Right lung (tissue), 5 donors: ENCODE data around the gene DOCK2. TPM values are rescaled to one million over a fixed set of nuclear protein-coding genes. Genes with fewer than 3 reads are reported as not detected.

Source experiments
- DNase-seq, 2 donors: peaks; one replicate each; pipeline ENCODE4 v3.0.0-alpha.2; 2013
- polyA plus RNA-seq, 5 donors: library from polyadenylated mRNA; unstranded; fragments of 120-200 nt; gene quantifications; one replicate each; pipeline versions ENCODE4 v1.2.1 to v1.2.3, GENCODE V29; 2013; ENCODE audit warnings: inconsistent platforms in 1 of 5, low replicate concordance in 1 of 5; ENCODE audit not compliant: insufficient read length in 5 of 5, insufficient read depth in 1 of 5

DOCK2 gene
- polyA plus RNA-seq, 5 donors, result 4.7 to 7.2 (median 5.4) TPM

DNA sequence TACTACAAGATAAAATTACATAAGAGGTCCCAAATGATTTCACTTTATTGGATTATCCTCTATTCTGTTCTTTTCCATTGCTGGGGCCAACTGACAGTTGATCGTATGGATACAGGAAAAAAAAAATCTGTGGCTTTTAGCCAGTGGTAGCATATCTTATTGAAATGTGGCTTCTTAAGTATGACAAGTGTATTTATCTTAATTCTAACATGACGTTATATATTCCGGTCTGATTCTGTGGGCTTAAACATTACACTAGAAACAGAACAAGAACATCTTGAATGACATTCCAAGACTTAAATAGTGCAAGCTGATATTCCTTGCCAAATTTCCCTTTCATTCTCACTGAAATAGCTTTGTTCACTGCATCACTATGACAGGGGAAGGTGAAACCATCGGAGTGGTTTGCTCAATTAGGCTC lies 225.3 kb downstream of the DOCK2 start:
- no peak for DNase-seq

DNA sequence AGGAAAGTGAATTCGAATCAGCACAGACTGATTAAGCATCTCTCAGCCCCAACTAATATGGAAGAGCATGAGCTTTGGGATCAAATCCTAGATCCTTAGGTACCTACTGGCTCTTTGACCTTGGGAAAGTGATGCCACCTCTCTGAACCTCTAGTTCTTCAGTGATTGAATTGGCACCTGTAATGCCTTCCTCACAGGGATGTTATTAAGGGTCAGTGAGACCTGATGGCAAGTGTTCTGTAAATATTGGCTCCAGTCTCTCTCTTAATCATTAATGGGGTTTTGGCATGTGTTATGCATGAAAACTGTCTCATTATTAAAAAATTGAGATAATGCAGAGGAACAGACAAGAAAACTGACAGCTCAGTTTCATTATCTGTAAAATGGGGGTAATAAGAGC lies 227.4 kb downstream of the DOCK2 start:
- no peak for DNase-seq

DNA sequence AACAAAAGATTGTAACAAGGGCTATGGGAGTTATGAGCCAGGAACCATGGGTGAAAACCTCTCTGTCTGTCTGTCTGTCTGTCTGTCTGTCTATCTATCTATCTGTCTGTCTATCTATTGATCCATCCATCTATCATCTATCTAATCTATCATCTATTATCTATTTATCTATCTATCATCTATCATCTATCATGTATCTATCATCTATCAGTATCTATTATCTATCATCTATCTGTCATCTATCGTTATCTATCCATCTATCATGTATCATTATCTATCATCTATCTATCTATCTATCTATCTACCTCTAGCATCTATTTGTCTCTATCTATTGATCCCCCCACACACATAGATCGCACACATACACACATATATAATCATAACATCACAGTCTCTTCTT lies 230.3 kb downstream of the DOCK2 start:
- no peak for DNase-seq

DNA sequence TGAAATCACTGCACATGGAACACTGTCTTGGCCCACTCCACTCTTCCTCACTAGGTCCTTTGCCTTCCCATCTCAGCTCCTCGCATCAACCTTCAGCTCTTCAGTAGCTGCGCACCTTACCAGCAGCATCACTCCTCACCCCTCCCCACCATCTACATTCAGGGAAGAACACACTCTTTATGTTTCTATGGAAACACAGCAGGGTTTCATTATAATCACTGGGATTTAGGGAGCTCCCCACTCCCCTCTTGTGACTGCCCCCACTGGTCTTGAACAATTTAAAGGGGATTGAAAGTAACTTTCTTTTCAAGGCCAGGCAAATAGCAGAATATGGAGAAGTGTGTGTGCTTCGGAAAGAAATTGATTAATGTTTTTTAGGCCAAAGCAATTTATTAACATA lies 232.0 kb downstream of the DOCK2 start:
- DNase-seq, result no peak

DNA sequence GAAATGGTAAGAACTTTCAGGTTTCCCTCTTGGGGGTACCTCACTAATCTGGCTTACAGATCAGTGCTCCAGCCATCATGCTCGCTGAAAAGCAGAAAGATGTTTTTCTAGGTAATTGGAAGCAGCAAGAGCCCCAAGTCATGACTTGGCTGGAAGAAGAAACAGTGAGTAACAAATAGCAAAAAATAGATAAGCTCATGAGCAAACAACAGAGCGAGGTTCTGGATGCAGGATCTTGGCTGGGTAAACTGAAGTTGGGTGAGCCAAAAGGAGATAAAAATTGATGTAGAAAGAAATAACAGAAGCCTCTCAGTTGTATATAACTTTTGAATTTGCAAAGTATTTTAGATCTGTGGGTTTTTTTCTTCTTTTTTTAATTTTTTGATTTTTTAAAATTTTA lies 233.1 kb downstream of the DOCK2 start:
- no peak for DNase-seq

DNA sequence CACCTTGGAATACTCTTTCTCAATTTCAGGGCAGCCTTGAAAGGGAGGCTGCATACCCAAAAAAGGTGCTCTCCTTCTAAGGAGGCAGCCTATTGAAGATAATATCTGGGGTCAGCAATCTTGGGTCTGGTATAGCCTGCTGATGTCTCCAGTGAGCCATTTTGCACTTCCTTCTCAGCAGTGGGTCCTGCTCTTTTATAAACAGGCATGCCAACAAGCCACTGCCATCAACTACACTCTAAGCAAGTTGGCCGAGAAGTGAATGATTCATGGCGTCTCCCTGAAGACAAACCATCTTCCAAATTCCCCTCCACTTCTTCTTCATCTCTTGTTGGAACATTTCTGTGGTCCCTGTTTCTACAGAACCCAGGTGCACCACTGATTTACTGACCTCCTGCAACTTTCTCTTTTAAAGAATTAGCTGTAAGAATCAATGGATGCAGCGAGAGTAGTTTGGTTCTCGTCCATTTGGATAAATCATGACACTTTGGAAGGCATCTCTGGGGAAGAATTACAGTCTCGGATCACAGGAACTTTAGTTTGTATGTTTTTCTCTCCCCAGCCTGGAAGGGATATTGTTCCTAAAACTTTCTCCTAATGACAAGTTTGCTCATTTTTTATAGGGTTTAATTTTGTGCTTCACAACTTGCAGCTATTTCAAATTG lies 234.9 kb downstream of the DOCK2 start:
- no peak for DNase-seq

DNA sequence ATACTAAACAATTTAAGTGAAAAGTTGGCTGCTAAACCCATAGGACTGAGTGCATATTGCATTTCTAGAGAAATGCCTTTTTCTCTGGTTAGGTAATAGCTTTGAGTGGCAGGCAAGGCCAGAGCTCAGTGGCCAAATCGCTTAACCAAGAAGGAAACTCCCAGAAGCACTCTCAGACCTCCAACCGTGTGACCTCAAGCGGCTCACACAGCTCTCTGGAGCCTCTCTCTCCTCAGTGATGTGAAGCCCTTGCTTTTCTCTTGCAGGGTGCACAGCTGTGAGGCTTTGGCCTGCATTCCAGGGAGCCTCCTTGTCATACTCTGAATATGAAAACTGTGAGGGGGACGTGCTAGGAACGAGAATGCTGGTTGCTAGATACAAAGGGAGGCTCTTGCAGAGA lies 236.6 kb downstream of the DOCK2 start:
- no peak for DNase-seq

DNA sequence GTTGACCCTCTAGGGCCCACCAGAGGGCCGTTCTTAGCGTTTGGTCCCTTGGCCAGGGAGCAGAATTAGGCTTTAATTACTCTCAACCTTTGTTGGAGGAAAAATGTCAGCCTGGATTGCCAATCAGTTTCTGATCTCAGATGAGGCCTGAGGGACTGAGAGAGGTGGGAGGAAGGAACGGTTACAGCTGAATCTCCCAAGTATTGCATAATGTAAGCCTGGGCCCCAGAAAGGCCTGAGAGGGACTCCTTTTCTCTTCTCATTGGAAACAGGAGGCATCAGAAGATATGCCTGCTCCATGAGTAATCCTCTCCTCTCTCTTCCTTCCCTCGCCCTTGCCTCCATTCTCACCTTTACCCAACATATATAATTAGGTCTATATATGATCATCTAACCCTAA lies 237.5 kb downstream of the DOCK2 start:
- no peak for DNase-seq

DNA sequence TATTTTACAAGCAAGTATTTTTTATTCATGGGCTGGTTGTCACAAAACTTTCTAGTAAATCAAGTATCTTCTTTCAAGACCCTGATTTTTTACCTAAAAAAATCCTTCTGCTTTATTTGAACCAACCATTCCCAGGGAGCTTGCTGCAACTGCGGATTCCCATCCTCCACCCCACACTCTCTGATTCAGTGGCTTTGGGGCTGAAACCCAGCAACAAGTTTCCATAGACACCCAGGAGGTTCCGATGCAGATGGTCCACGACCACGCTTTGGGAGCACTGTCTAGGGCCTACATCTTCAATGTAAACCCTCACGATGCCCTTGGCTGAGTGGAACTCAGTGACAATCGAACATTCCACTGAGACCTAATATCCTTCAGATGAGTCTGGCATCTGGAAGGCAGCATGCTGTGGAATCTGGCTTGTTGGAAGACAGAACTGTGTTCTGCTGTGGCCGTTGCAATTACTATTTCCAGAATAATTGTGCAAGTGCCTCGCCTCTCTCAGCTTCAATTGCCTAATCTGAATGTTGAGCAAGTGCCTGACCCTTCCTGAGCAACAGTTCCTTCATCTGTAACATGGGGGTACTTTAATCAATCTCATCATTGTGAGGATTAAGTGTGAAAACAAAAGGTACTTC lies 238.1 kb downstream of the DOCK2 start:
- peak; percentile 28 to 54 for DNase-seq

DNA sequence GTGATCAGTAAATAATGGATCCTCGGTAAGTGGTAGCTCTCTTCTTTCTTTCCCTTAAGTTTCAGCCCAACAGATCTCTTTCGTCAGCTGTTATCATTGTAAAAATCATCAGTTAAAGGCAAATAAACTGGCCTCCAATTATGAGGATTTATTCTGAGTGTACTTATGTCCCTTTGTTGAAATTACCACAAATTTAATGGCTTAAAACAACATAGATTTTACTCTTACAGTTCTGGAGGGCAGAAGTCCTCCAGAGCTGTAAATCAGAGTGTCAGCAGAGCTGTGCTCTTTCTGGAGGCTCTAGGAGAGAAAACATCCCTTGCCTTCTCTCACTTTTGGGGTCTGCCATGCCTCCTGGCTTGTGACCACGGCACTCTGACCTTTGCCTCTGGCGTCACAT lies 238.7 kb downstream of the DOCK2 start:
- no peak for DNase-seq

DNA sequence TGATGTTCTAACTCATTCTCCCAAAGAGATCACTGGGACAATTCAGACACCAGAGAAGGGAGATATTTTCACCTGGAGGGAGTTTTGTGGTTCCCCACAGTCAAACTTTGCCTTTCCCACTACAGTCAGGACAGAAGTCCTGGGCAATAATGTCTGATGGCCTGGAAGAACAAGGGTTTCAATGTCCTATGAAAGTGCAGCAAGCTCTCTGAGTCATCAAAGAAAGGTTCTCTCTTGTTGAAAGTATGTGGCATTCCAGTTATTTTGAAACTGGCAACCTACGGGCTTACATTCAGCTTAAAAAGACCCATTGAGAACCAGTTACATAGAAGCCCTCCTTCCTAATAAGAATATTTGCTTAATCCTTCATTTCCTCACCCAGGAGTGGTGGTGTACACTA lies 239.3 kb downstream of the DOCK2 start:
- DNase-seq, result no peak

DNA sequence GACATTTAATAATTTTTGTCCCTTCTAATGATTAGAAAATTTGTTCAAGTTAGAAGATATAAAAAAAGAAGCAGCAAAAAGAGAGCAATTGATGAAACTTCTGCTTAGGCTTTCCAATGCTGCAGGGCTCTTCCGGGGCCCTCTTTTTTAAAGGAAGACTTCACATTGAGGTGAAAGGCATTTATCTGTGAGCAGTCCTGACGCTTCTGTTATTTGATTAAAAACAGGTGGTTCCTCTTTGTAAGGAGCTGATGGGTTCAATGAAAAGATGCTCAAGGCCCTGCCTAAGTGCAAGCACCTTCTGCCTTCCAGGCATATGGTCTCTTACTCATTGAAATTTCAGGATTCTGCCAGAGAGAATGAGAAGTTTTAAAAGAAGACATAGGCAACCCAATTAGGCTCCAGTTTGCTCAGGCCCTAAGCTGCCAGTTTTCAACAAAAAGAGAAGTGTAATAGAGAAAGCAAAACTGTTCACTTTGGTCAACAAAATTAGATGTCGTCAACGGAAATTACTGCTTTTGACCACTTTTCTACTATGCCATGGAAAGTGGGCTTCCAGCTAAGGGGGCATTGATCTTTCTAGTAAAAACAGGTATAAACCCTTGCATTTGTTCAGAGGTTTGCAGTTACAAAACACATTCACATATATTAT lies 243.1 kb downstream of the DOCK2 start:
- DNase-seq, result no peak

DNA sequence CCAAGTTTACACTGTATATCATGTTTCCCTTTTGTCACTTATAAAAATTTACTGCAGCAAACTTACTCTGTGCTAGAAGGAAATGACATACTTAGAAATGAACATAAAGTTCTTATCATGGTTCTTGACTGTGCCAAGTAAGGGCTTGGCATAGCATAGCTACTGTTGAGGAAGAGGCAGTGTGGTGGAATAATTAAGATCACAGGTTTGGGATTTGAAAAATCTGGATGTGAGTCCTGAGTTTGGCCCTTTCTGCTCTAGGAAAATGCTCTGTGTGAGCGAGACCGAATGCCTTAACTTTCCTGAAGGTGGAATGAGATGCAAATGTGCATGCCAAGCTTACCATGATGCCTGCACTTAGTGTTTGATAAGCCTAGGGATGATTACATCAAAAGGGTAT lies 243.7 kb downstream of the DOCK2 start:
- DNase-seq, result no peak

DNA sequence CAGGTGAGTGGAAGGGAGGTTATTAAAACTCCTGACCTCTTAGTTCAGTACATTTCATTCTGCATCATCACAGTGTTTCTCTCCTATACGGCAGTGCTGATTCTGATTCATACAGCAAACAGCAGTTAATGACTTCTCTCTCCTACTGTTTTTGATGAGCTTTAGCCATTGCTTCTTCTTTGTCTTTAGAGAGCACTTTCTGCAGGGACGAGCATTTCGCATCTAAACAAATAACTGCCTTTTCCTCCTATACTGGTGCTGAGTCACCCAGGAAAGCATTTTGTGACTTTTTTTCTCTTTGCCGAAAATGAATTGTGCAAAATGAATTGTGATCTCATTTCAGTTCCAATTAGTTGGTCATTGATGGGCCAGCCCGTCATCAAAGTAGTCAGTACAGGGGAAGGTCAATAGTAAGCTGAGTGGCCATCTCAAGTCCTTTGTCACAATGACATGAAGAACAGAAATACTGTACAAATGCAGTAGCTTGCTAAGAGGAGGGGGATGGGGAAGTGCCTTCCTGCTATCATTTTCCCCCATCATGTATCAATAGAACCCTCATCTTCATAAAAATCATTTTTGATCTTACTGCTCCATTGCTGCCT lies 244.7 kb downstream of the DOCK2 start:
- no peak for DNase-seq

DNA sequence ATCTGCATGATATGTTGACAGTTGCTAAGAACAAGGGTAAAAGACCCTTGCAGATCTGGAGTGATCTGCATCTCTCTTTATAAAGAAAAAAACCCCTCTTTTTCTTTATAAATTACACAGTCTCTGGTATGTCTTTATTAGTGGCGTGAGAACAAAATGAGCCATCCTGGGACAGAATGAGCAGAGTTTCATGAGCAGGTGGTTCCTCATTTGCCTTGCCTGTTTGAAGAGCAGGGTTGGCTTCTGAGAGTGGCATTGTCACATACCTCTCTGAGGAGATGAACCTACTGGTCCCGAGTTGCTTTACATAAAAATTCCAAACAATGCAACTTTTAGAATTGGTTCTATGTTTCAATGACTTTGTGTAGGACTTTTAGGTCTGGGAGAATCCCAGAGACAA lies 249.0 kb downstream of the DOCK2 start:
- DNase-seq, result no peak

DNA sequence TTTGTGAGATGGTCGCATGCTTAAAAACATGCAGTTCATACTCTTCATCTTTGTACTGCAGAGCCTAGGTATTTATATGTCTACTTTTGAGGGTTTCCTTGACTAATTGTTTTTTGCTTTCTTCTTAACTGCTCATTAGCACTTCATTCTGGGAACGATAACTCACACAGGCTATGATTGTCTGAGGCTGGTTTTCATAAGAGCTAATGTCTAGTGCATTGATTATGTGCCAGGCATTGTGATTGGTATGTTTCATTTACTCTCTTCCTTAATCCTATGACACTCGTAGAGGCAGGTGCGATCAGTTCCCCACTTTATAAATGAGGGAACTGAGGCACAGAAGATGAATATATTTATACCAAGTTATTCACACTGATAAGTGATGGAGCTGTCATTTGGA lies 249.6 kb downstream of the DOCK2 start:
- DNase-seq, result no peak

DNA sequence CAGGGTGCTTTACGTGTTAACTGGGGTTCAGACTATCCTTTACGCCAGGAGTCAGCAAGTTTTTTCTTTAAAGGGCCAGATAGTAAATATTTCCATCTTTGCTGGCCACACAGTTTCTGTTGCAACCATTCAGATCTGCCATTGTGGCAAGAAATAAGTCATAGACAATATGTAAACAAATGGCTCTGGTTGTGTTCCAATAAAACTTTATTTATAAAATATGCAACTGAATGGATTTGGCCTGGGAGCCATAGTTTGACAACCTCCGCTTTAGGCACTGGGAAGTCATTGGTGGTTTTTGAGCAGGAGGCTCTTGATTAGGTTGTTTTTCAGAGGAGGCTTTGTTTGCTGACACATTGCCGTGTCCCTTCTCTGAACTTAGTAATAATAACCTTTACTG lies 252.5 kb downstream of the DOCK2 start:
- DNase-seq, result no peak

DNA sequence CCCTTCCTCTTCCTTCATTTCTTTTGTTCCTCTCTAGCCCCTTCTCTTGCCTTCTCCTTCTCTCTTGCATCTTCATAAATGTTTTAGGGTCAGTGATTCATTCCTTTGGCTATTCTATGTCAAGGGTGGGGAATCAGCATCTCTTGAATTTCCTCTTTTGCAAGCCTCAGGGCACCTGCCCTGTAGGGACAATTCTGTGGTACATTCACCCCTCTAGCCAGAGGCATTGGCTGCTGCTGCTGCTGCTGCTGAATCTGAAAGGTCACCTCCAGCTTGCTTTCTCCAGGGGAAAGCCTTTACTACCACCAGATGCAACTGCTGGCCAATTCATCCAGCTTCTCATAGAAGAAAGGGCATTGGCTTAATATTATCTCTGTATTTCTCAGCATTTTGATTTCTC lies 255.9 kb downstream of the DOCK2 start:
- no peak for DNase-seq

DNA sequence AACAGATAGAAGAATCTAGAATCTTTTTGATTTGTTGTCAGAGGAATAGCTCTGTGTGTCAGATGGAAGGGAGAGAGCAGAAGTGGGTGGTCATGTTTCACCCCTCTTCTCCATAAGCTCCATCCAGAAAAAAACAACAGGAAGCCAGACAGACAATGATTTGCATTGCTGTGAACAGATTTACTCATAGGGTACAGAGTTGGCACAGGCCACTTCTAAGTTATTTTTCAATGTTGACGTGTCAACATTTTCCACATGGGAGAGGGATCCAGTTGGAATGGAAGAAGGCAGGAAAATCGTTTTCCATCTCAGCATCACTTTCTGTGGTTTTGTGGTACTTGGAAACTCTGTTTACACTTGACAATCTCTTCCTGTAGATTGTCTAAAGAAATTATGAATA lies 256.5 kb downstream of the DOCK2 start:
- no peak for DNase-seq

DNA sequence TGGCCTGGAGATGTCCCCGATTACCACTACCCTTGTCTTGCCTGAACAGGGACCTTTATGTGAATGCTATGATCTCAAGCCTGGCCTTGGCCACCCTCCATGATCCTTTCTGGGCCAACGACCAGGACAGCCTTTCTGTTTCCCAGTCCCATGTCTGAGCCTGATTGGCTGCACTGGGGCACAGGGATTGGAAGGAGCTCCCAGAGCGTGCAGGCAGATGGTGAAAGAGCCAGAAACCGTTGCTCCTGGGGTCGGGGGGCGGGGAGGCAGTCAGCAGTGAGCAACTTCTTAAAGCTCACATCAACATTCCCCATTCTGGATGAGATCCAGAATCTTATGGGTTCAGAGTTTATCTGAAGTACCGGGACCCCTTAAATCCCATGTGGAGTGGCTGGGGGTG lies 258.9 kb downstream of the DOCK2 start:
- peak in 1 of 2 donors; percentile 53 for DNase-seq

DNA sequence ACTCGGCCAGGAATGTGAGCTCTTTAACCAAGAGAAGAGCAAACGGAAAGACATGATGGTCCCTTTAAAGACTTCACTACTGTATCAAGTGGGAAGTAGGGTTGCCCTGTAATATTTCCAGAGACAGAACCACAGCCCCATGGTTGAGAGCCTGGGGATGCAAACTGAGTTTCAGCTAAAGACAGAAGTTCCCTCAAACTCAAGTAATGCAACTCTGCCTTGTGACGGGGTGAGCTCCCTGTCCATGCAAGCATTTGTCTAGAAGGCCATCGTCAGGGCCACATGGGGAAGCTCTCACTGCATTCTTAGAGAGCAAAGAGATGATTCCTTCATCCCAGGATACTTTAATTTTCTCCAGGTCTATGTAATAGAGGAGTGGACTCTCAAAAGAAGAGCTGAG lies 260.4 kb downstream of the DOCK2 start:
- no peak for DNase-seq

DNA sequence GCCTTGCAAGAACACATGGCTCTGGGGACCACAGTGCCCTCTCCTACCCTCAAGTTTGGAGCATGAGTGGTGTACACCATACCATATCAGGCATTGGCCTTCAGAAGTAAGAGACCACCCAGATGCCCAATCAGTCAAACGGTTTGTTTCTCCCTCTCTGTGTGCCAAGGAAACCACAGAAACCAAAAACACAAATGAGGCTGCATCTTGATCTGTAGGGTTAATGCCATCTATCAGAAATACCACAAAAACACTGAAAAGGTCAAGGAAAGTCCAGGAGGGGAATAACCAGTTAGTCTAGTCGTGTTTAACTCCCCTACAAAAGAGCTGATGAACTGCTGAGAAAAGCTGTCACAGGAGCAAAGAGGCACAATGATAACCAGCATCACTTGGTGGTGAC lies 264.8 kb downstream of the DOCK2 start:
- no peak for DNase-seq

DNA sequence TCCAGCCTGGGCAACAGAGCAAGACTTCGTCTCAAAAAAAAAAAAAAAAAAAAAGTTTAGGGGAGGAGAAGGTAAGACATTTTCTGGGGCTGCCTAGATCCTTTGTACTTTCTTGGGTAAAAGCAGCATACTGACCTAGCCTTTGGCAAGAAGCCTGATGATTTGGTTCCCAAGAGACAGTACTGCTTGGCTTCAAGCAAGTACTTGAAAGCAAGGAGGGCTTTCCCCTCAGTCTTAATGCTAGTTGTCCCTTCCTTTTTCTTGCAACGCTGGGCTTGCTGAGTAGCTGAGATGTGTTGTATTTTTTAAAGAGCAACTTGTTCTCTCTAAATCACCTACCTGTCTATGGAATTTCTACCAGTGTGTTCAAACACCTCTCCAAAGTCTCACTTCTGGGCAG lies 267.0 kb downstream of the DOCK2 start:
- DNase-seq, result peak; percentile 31 to 32
